HepG2 (cell line): ENCODE measurements around the gene CFAP221. TPM values are rescaled to one million over a fixed set of nuclear protein-coding genes. Genes with fewer than 3 reads are reported as not detected.

Source experiments
- ATF1 ChIP-seq: IDR thresholded peaks from 2 replicates; pipeline ENCODE4 v1.6.1; 2016; ENCODE audit warnings: mild to moderate bottlenecking, control low read depth
- CSRNP1 ChIP-seq: sonication (generic); formaldehyde crosslinking; IDR thresholded peaks from 2 replicates; pipeline ENCODE4 v1.8.1; 2023; ENCODE audit warnings: mild to moderate bottlenecking, missing genetic modification reagents
- HMGA1 ChIP-seq: sonication (generic); formaldehyde crosslinking; conservative IDR thresholded peaks from 2 replicates; pipeline ENCODE4 v1.4.0; 2020; ENCODE audit warnings: missing genetic modification reagents
- IKZF1 ChIP-seq: fragments of 450-650 bp; IDR thresholded peaks from 2 replicates; pipeline ENCODE4 v1.7.1; 2016
- KAT7 ChIP-seq: IDR thresholded peaks from 2 replicates; pipeline ENCODE4 v1.6.1; 2018; ENCODE audit warnings: borderline replicate concordance, missing compliant biosample characterization
- KDM5A ChIP-seq: fragments of 200-600 bp; sonication (generic); IDR thresholded peaks from 2 replicates; pipeline ENCODE4 v1.7.0; 2018; ENCODE audit warnings: antibody characterized with exemption, mild to moderate bottlenecking, low read length, borderline replicate concordance
- PLSCR1 ChIP-seq: sonication (generic); formaldehyde crosslinking; IDR thresholded peaks from 2 replicates; pipeline ENCODE4 v1.5.0; 2020; ENCODE audit warnings: missing genetic modification reagents, mild to moderate bottlenecking, borderline replicate concordance
- POLR2AphosphoS2 ChIP-seq: IDR thresholded peaks from 2 replicates; pipeline ENCODE4 v1.6.1; 2011; ENCODE audit warnings: low read depth, low read length, improper control_type of control experiment
- SKI ChIP-seq: fragments of 450-650 bp; IDR thresholded peaks from one replicate; pipeline ENCODE4 v1.6.1; 2018; ENCODE audit warnings: mild to moderate bottlenecking; ENCODE audit not compliant: partially characterized antibody
- SMC3 ChIP-seq: IDR thresholded peaks from 2 replicates; pipeline ENCODE4 v1.6.1; 2011; ENCODE audit warnings: low read length, improper control_type of control experiment
- SRSF1 ChIP-seq: fragments of 200-400 bp; formaldehyde crosslinking; optimal IDR thresholded peaks from 2 replicates; pipeline ENCODE3; 2017; ENCODE audit warnings: mild to moderate bottlenecking, low read depth, low read length, moderate library complexity
- TOE1 ChIP-seq: sonication (generic); formaldehyde crosslinking; IDR thresholded peaks from 2 replicates; pipeline ENCODE4 v1.4.0; 2020; ENCODE audit warnings: mild to moderate bottlenecking, missing genetic modification reagents
- USF2 ChIP-seq, 2 experiments: sonication (generic) in 1 of 2; formaldehyde crosslinking in 1 of 2; IDR thresholded peaks; 2 replicates each; pipeline versions ENCODE4 v1.5.1 to v1.6.1; 2011 to 2020; ENCODE audit warnings: borderline replicate concordance in 1 of 2, low read depth in 1 of 2, low read length in 1 of 2, mild to moderate bottlenecking in 1 of 2, missing genetic modification reagents in 1 of 2, moderate library complexity in 1 of 2
- ZFP37 ChIP-seq: sonication (generic); formaldehyde crosslinking; IDR thresholded peaks from 2 replicates; pipeline ENCODE4 v1.4.0; 2020; ENCODE audit warnings: missing genetic modification reagents, borderline replicate concordance
- ZNF224 ChIP-seq: sonication (generic); formaldehyde crosslinking; IDR thresholded peaks from 2 replicates; pipeline ENCODE4 v1.5.0; 2020; ENCODE audit warnings: mild to moderate bottlenecking, missing genetic modification reagents
- ZNF275 ChIP-seq: sonication (generic); formaldehyde crosslinking; IDR thresholded peaks from 2 replicates; pipeline ENCODE4 v1.8.0; 2022; ENCODE audit warnings: missing genetic modification reagents, mild to moderate bottlenecking, inconsistent platforms, borderline replicate concordance
- ZNF317 ChIP-seq: sonication (generic); formaldehyde crosslinking; IDR thresholded peaks from 2 replicates; pipeline ENCODE4 v1.5.0; 2020; ENCODE audit warnings: mild to moderate bottlenecking, missing genetic modification reagents
- ZNF510 ChIP-seq: sonication (generic); formaldehyde crosslinking; IDR thresholded peaks from 2 replicates; pipeline ENCODE4 v1.4.0; 2020; ENCODE audit warnings: low read depth, mild to moderate bottlenecking, missing genetic modification reagents
- ZNF83 ChIP-seq: sonication (generic); formaldehyde crosslinking; IDR thresholded peaks from 2 replicates; pipeline ENCODE4 v1.4.0; 2020; ENCODE audit warnings: missing genetic modification reagents, mild to moderate bottlenecking, borderline replicate concordance
- polyA plus RNA-seq, 8 experiments: library from polyadenylated mRNA; depleted of rRNA in 3 of 8; stranded (reverse) in 7 of 8; unstranded in 1 of 8; fragments of >200 nt; fragmentation: Illumina TruSeq in 4 of 8; extraction: Trizol in 4 of 8; gene quantifications; 2 replicates each; pipeline versions ENCODE4 v1.2.1 to v1.2.3, GENCODE V29; 2011 to 2016; ENCODE audit warnings: low read depth in 4 of 8, missing spikeins in 1 of 8, mixed read lengths in 1 of 8; ENCODE audit not compliant: insufficient read depth in 1 of 8
- total RNA-seq, 5 experiments: library from RNA; depleted of rRNA; stranded (reverse); fragments of >200 nt; fragmentation: Illumina TruSeq; extraction: Trizol; gene quantifications; 2 replicates each; pipeline ENCODE4 v1.2.3, GENCODE V29; 2016; ENCODE audit warnings: low read depth in 1 of 5

CFAP221 gene
- total and polyA plus RNA-seq, 2 of the 13 experiments (the other 11 are each of a cell fraction or from before 2014, with no cell fraction given), result not detected

DNA sequence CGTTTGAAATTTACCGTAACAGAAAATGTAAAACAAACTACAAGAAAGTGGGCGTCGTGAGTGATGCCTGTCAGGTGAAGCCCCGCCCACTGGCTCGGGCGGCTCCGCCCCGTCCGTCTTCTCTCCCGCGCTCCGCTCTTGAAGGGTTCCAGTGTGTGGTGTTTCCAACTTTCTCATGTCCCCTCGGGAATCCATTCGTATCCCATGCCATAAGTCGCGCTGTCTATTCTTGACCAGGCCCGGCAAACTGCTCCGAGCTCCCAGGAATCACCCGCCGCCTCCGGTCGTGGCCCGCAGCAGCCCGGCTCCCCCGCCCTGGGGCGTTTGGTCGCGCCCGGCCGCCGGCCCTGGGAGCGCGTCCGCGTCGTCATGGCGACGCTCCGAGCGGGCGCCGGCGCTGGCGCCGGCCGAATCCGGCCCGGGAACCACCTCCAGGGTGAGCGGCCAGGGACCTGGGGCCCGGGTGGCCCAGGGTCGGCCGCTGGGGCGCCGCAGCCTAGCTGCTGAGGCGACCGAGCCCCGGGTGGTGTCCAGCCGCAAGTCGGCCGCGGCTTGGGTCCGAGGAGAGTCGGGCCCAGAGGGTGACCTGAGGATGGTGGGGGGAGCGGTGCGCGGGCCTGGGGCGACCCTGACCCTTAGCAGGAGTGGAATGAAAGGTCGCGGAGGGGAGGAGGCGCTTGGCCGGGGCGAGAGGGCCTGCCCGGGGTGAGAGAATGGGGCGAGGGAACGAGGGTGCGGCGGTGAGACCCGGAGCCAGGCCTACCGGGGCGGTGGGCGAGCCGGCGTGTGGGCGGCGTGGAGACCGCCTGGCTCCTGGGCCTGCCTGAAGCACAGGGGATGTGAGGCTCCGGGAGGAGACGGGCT is at the start of gene CFAP221 (continued):
- TF ChIP-seq USF2 (IDR thresholded peaks at IDR 0.05; ENCODE audit: low read depth, low read length), result 0 out of 2 replicates have a peak, but pooled peaks have one; percentile 15
- TF ChIP-seq USF2 (CRISPR knock-in tag; IDR thresholded peaks at IDR 0.05; ENCODE audit: borderline replicate concordance), result peak; percentile 29; the same call in 1 of the 2 replicates
- no peak for TF ChIP-seq TOE1
- TF ChIP-seq ZNF317 (CRISPR knock-in tag), result no peak
- TF ChIP-seq ZFP37 (CRISPR knock-in tag), result no peak
- no peak for TF ChIP-seq CSRNP1 (CRISPR knock-in tag)
- no peak for TF ChIP-seq KDM5A
- TF ChIP-seq ZNF275 (CRISPR knock-in tag), result no peak
- TF ChIP-seq POLR2AphosphoS2, result no peak
- no peak for TF ChIP-seq PLSCR1 (CRISPR knock-in tag)
- TF ChIP-seq SKI, result peak; percentile 81
- TF ChIP-seq ZNF83 (CRISPR knock-in tag), result no peak
- TF ChIP-seq IKZF1, result no peak
- TF ChIP-seq SMC3, result no peak
- TF ChIP-seq KAT7 (CRISPR knock-in tag), result no peak
- no peak for TF ChIP-seq ZNF510
- no peak for TF ChIP-seq ATF1 (CRISPR knock-in tag)
- no peak for TF ChIP-seq SRSF1
- no peak for TF ChIP-seq ZNF224 (CRISPR knock-in tag)
- no peak for TF ChIP-seq HMGA1 (CRISPR knock-in tag)
